ENCODE measurements around the gene DHRS1. TPM values are rescaled to one million over a fixed set of nuclear protein-coding genes. Genes with fewer than 3 reads are reported as not detected.
A peak's percentile ranks its signal among the peaks of the same experiment; 100 is the strongest.

DHRS1 gene
- polyA plus RNA-seq, 1 donor (not counting 4 experiments of a cell fraction or from before 2014, with no cell fraction given), result 65.1 TPM

DNA sequence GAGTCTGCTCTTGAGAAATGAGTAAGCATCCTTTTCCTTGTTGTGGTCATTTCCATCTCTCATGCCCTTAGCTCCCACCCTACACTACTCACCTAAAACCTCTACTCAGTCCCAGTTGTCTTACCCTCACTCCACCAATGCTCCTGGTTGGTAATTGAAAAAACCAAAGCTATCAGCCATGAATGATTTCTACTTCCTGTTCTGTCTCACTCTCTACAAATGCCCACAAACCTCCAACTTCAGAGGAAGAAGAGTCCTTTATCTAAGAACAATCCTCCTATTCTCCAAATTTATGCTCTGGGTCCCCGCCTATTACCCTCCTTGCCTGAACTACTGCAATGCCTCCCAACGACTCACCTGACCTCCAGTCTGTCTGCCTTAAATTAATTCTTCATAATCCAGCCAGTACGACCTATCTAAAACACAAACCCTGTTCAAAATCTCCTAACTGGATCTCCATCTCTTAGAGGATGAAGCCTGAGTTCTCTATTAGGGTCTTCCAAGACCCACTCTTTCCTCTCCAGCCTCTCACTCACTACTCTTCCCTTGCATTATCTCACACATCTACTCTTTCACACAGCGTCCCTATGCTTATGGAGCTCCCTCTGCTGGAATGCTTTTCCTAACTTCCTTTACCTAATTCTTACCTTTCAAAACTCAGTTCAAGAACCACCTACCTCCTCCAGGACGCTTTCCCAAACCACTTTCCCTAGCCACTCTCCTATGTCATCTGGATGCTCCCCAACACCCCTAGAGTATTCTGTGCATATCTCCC, 2.2 kb downstream of the DHRS1 start:
- Histone ChIP-seq H3K9ac (ENCODE audit: control insufficient read depth, extremely low read depth, insufficient read depth, low read length) (no peak overlapping the region), H2AFZ (ENCODE audit: control insufficient read depth, low read length) (no peak overlapping the region), H4K20me1 (ENCODE audit: control insufficient read depth, extremely low read depth, insufficient read depth, low read length) (no peaks in the 10 kb centered on the region), H3K9me1 (ENCODE audit: control insufficient read depth, extremely low read depth, insufficient read depth, low read length) (no peaks in the 10 kb centered on the region), H3K27ac (ENCODE audit: control insufficient read depth, insufficient read depth, low read length) (peak overlapping the region; percentile 36), H3K36me3 (ENCODE audit: control insufficient read depth in 2 of 2, extremely low read depth in 1 of 2, insufficient read depth in 2 of 2, low read length in 2 of 2) (peaks cover 22 to 32% of the 10 kb centered on the region in 2 experiments), H3K4me2 (ENCODE audit: control insufficient read depth, extremely low read depth, insufficient read depth, low read depth, low read length) (peak overlapping the region; percentile 16), H3K27me3 (ENCODE audit: control insufficient read depth, extremely low read depth, insufficient read depth, low read length) (no peaks in the 10 kb centered on the region), H3K9me3 (ENCODE audit: control insufficient read depth, low read depth, low read length) (no peaks in the 10 kb centered on the region), H3K4me1 (ENCODE audit: control insufficient read depth, extremely low read depth, insufficient read depth, low read length) (peaks cover 37% of the 10 kb centered on the region), H3K4me3 (ENCODE audit: control insufficient read depth in 2 of 3, extremely low read depth in 1 of 3, insufficient read depth in 2 of 3, low read depth in 1 of 3, low read length in 3 of 3) (no peak overlapping the region), H3K79me2 (ENCODE audit: control insufficient read depth, insufficient read depth, low read length) (peaks cover 32% of the 10 kb centered on the region)
- dilution Hi-C loops (cut with MboI; ENCODE audit: extremely low pct_ligation_motif_present, low sequenced_read_pairs), result no loop called here
- FAIRE-seq, result no peak
- TF ChIP-seq, protein P1, sequence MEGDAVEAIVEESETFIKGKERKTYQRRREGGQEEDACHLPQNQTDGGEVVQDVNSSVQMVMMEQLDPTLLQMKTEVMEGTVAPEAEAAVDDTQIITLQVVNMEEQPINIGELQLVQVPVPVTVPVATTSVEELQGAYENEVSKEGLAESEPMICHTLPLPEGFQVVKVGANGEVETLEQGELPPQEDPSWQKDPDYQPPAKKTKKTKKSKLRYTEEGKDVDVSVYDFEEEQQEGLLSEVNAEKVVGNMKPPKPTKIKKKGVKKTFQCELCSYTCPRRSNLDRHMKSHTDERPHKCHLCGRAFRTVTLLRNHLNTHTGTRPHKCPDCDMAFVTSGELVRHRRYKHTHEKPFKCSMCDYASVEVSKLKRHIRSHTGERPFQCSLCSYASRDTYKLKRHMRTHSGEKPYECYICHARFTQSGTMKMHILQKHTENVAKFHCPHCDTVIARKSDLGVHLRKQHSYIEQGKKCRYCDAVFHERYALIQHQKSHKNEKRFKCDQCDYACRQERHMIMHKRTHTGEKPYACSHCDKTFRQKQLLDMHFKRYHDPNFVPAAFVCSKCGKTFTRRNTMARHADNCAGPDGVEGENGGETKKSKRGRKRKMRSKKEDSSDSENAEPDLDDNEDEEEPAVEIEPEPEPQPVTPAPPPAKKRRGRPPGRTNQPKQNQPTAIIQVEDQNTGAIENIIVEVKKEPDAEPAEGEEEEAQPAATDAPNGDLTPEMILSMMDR (optimal IDR thresholded peaks at IDR 0.05 in 1 of 3, IDR thresholded peaks at IDR 0.05 in 1 of 3, conservative IDR thresholded peaks at IDR 0.05 in 1 of 3; ENCODE audit: extremely low read depth in 1 of 3, insufficient read depth in 2 of 3, low read length in 3 of 3), result peak; percentile 47 to 71 (median 71)
- TF ChIP-seq EZH2 (IDR thresholded peaks at IDR 0.05; ENCODE audit: low read length), result no peak
- no peak for DNase-seq (ENCODE audit: low read depth, low spot score)

DNA sequence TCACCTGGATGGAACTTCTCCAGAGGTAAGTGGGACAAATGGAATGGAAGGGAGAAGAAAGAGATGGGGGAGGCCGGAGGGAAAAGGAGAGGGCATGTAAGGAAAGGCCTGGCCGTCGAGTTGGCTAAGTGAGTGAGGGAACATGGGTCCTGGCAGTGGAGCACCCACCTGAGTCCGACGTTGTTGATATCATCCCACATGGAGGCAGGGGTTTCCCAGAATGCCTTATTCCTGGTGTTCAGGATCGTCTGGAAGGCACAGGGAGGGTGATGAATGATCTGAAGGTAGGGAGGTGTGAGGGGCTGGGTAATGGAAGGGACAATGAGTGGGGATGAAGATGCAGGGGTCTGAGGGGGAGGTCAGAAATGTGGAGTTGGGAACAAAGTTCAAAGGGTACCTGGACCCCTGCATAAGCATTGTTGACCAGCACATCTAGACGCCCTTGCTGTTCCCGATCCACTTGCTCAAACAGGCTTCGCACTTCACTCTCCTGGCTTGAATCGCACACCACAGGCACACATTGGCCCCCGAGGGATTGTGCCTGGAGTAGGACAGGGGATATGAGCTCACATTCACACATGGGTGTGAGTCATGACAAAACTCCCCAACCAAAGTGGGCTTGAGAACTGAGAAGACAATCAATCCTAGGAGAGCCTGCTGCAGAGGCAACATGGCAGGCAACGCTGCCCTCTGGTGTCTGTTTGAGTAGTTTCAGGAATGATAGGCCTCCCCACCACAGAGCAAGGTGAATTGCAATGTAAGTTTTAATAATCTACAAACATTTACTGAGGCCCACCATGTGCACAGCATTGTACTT, 3.0 kb downstream of the DHRS1 start:
- H3K4me2 ChIP-seq (ENCODE audit: control insufficient read depth, extremely low read depth, insufficient read depth, low read depth, low read length), result peak overlapping the region; percentile 35
- H3K4me1 ChIP-seq (ENCODE audit: control insufficient read depth, extremely low read depth, insufficient read depth, low read length), result peaks cover 37% of the 10 kb centered on the region
- H2AFZ ChIP-seq (ENCODE audit: control insufficient read depth, low read length), result no peak overlapping the region

More for the DNA sequence above, 3.0 kb downstream of the DHRS1 start:
- Histone ChIP-seq H3K9ac (ENCODE audit: control insufficient read depth, extremely low read depth, insufficient read depth, low read length) (peak overlapping the region; percentile 56), H3K9me1 (ENCODE audit: control insufficient read depth, extremely low read depth, insufficient read depth, low read length) (no peaks in the 10 kb centered on the region), H4K20me1 (ENCODE audit: control insufficient read depth, extremely low read depth, insufficient read depth, low read length) (no peaks in the 10 kb centered on the region), H3K4me3 (ENCODE audit: control insufficient read depth in 2 of 3, extremely low read depth in 1 of 3, insufficient read depth in 2 of 3, low read depth in 1 of 3, low read length in 3 of 3) (no peak overlapping the region), H3K27me3 (ENCODE audit: control insufficient read depth, extremely low read depth, insufficient read depth, low read length) (no peaks in the 10 kb centered on the region), H3K79me2 (ENCODE audit: control insufficient read depth, insufficient read depth, low read length) (peaks cover 29% of the 10 kb centered on the region), H3K27ac (ENCODE audit: control insufficient read depth, insufficient read depth, low read length) (peak overlapping the region; percentile 71), H3K36me3 (ENCODE audit: control insufficient read depth in 2 of 2, extremely low read depth in 1 of 2, insufficient read depth in 2 of 2, low read length in 2 of 2) (peaks cover 24 to 32% of the 10 kb centered on the region in 2 experiments), H3K9me3 (ENCODE audit: control insufficient read depth, low read depth, low read length) (no peaks in the 10 kb centered on the region)
- peak; percentile 86 for FAIRE-seq
- TF ChIP-seq EZH2 (IDR thresholded peaks at IDR 0.05; ENCODE audit: low read length), result no peak
- TF ChIP-seq, protein P1 (optimal IDR thresholded peaks at IDR 0.05 in 1 of 3, IDR thresholded peaks at IDR 0.05 in 1 of 3, conservative IDR thresholded peaks at IDR 0.05 in 1 of 3; ENCODE audit: extremely low read depth in 1 of 3, insufficient read depth in 2 of 3, low read length in 3 of 3), result peak; percentile 77 to 91 (median 87)
- dilution Hi-C loops (cut with MboI; ENCODE audit: extremely low pct_ligation_motif_present, low sequenced_read_pairs), result no loop called here
- DNase-seq (ENCODE audit: low read depth, low spot score), result peak; percentile 96

All from keratinocyte (primary cell).